ENCODE data around the gene DENND1A.

Gene DENND1A

GRCh38 chr9:123687246-123687751, 242.6 kb downstream of the DENND1A start:
- TF ChIP-seq FOXP2 (optimal IDR thresholded peaks at IDR 0.05; ENCODE audit: borderline replicate concordance, extremely low read depth, extremely low read length, insufficient read depth) (no peak), TAF1 (IDR thresholded peaks at IDR 0.05; ENCODE audit: borderline replicate concordance, insufficient read depth, low read length) (no peak), POLR2AphosphoS5 (IDR thresholded peaks at IDR 0.05; ENCODE audit: low read depth, low read length) (no peak), SIN3A (IDR thresholded peaks at IDR 0.05; ENCODE audit: borderline replicate concordance, insufficient read depth, low read length) (no peak), REST (IDR thresholded peaks at IDR 0.05; ENCODE audit: insufficient read depth in 1 of 2, low read depth in 2 of 2, low read length in 2 of 2) (no peak)

- no peak for TF ChIP-seq TAF1 (IDR thresholded peaks at IDR 0.05; ENCODE audit: borderline replicate concordance, insufficient read depth, low read length)
- no peak for TF ChIP-seq REST (IDR thresholded peaks at IDR 0.05; ENCODE audit: insufficient read depth in 1 of 2, low read depth in 2 of 2, low read length in 2 of 2)
- no peak for TF ChIP-seq FOXP2 (optimal IDR thresholded peaks at IDR 0.05; ENCODE audit: borderline replicate concordance, extremely low read depth, extremely low read length, insufficient read depth)
- TF ChIP-seq SIN3A (IDR thresholded peaks at IDR 0.05; ENCODE audit: borderline replicate concordance, insufficient read depth, low read length): no peak
- TF ChIP-seq POLR2AphosphoS5 (IDR thresholded peaks at IDR 0.05; ENCODE audit: low read depth, low read length): no peak
Measured at GRCh38 chr9:123686829-123687192, 243.1 kb downstream of the DENND1A start.

GRCh38 chr9:123686131-123686828, 243.6 kb downstream of the DENND1A start:
- TF ChIP-seq FOXP2 (optimal IDR thresholded peaks at IDR 0.05; ENCODE audit: borderline replicate concordance, extremely low read depth, extremely low read length, insufficient read depth) (no peak), REST (IDR thresholded peaks at IDR 0.05; ENCODE audit: insufficient read depth in 1 of 2, low read depth in 2 of 2, low read length in 2 of 2) (no peak), TAF1 (IDR thresholded peaks at IDR 0.05; ENCODE audit: borderline replicate concordance, insufficient read depth, low read length) (no peak)

GRCh38 chr9:123685489-123686083, 244.3 kb downstream of the DENND1A start:
- TF ChIP-seq POLR2AphosphoS5 (IDR thresholded peaks at IDR 0.05; ENCODE audit: low read depth, low read length): no peak

GRCh38 chr9:123684393-123685149, 245.4 kb downstream of the DENND1A start:
- TF ChIP-seq POLR2AphosphoS5 (IDR thresholded peaks at IDR 0.05; ENCODE audit: low read depth, low read length) (no peak), REST (IDR thresholded peaks at IDR 0.05; ENCODE audit: insufficient read depth in 1 of 2, low read depth in 2 of 2, low read length in 2 of 2) (no peak), FOXP2 (optimal IDR thresholded peaks at IDR 0.05; ENCODE audit: borderline replicate concordance, extremely low read depth, extremely low read length, insufficient read depth) (no peak), SIN3A (IDR thresholded peaks at IDR 0.05; ENCODE audit: borderline replicate concordance, insufficient read depth, low read length) (no peak), TAF1 (IDR thresholded peaks at IDR 0.05; ENCODE audit: borderline replicate concordance, insufficient read depth, low read length) (no peak)

All from PFSK-1 (cell line).